Measurements from ENCODE around the gene NOTCH1. TPM values are rescaled to one million over a fixed set of nuclear protein-coding genes. Genes with fewer than 3 reads are reported as not detected.

NOTCH1 gene
- total RNA-seq, 2 experiments from 2014 or later = 70.0 to 79.4 TPM

DNA sequence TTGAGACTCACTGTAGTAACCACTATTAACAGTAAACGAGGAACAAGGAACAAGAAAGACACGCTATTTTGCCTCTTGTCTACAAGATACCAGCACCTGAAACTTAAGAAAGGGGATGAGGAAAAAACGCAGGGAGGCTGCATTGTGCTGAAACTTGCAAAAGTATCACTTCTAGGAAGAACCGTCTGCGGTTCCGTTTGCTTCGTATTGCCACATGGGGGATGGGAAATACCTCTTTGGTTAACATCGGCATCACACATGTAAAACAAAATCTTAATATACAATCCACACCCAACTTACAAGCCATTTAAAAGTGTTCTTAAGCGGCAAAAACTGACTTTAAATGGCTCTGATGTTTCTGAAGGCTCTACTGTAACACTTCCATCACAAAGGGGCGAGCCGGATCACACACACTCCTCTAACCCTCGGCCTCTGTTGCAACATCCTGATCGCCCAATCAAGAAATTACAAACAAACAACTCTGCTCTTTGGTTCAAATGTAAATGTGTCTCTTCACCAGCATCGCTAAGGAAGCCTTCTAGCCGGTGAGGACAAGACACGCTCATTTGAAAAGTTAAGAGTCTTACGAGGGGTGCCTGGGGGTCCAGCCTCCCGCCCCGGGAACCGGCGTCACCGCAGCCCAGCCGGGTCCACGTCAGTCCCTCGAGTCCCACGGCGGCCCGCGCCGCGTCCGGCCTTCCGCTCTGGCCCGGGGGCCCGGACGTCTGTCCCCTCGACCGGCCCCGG lies 63.6 kb downstream of the NOTCH1 start:
- H3K36me3 Mint-ChIP-seq (ENCODE audit: low read depth) = peaks cover 25% of the 10 kb centered on the region
- H3K4me1 Mint-ChIP-seq = peaks cover 35% of the 10 kb centered on the region
- no peaks in the 10 kb centered on the region for H3K27me3 Mint-ChIP-seq
- POLR2A ChIA-PET = no interaction called here
- intact Hi-C loops (cut with DNase I, micrococcal nuclease) = loop anchor here (2.0 to 5.0 kb wide), 8 partner anchors 43 to 1135 kb away; partner anchors contain the start of genes EHMT1 (in 1 of the 2), ENTR1 (in 1 of the 2), INPP5E (in 1 of the 2) and NELFB (in 1 of the 2)
- DNase-seq (peak; percentile 55), ATAC-seq (no peak)
- no peaks in the 10 kb centered on the region for H3K9me3 Mint-ChIP-seq (ENCODE audit: low read depth)
- peak overlapping the region; percentile 96 for H3K27ac Mint-ChIP-seq
- CTCF ChIA-PET = no interaction called here
- peak overlapping the region; percentile 97 for H3K4me3 Mint-ChIP-seq

DNA sequence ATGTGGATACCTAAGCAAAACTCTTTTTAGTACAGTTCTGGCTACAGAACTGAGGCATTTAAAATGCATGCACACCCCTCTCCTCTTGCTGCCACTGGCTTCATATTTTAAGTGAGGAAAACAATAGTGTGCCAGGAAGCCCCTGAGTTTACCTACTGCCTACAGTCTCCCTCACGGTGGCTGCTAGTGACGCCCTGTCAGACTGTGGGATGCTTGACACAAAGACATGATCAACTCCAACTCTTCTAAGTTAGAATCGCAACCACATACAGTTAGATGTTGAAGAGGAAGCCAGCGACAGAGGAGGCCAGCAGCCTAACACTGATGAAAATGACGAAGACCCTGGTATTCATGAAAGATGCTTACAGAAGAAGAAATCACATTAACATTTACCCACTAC lies 64.3 kb downstream of the NOTCH1 start:
- peaks cover 31% of the 10 kb centered on the region for H3K36me3 Mint-ChIP-seq (ENCODE audit: low read depth)
- ATAC-seq (no peak), DNase-seq (no peak)
- ChIA-PET CTCF (no interaction called here), POLR2A (interaction anchor here (0.7 kb wide), 1 partner anchor 147 kb away, joined by 4 read pairs; no protein-coding TSS in a partner anchor)
- H3K4me1 Mint-ChIP-seq = peaks cover 35% of the 10 kb centered on the region
- H3K27me3 Mint-ChIP-seq = no peaks in the 10 kb centered on the region
- peak overlapping the region; percentile 97 for H3K4me3 Mint-ChIP-seq
- intact Hi-C loops (cut with DNase I, micrococcal nuclease) = loop anchor here in 1 of 2 experiments (5.0 kb wide), 2 partner anchors 401 to 1136 kb away; partner anchors contain the start of gene EHMT1
- peak overlapping the region; percentile 96 for H3K27ac Mint-ChIP-seq
- no peaks in the 10 kb centered on the region for H3K9me3 Mint-ChIP-seq (ENCODE audit: low read depth)

DNA sequence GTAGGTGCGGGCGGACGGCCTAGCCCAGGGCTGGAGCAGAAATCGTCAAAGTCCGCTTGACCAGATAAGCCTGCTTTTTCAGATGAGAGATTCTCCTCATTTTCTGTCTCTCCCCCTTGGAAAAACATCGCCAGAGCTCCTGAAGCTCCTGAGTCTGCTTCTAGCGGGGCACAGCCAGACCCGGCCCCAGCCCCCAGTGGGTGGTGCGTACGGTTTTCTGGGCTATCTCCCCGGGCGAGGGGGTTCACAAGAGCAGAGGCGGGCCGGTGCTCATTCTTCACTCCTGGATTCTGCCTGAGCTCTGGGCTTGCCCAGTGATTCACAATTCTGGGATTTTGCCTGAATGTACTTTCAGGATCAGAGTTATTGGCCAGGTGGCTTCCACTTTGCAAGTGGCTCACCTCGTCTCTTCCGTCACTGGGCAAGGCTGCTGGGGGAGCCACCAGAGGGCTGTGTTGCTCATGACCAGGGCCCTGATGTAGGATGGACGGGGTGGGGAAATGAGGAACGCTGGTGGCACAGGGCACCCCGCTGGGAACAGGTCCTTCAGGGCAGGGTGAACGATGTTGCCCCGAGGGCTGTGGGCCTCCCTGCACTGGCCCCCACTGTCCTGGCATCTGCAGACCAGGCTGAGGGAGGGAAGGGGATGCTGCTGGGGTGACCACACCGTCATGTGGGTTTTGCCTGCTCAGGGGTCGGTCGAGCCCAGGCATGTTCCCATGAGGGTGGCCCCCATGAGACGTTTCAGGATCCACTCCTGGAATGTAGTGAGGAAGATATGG lies 69.3 kb downstream of the NOTCH1 start:
- CTCF ChIA-PET = no interaction called here
- H3K4me3 Mint-ChIP-seq = no peak overlapping the region
- H3K9me3 Mint-ChIP-seq (ENCODE audit: low read depth) = no peaks in the 10 kb centered on the region
- peaks cover 43% of the 10 kb centered on the region for H3K36me3 Mint-ChIP-seq (ENCODE audit: low read depth)
- POLR2A ChIA-PET = no interaction called here
- DNase-seq = no peak
- no peak overlapping the region for H3K27ac Mint-ChIP-seq
- ATAC-seq = no peak
- intact Hi-C loops (cut with DNase I, micrococcal nuclease) = no loop called here
- H3K4me1 Mint-ChIP-seq = peaks cover 23% of the 10 kb centered on the region
- no peaks in the 10 kb centered on the region for H3K27me3 Mint-ChIP-seq

DNA sequence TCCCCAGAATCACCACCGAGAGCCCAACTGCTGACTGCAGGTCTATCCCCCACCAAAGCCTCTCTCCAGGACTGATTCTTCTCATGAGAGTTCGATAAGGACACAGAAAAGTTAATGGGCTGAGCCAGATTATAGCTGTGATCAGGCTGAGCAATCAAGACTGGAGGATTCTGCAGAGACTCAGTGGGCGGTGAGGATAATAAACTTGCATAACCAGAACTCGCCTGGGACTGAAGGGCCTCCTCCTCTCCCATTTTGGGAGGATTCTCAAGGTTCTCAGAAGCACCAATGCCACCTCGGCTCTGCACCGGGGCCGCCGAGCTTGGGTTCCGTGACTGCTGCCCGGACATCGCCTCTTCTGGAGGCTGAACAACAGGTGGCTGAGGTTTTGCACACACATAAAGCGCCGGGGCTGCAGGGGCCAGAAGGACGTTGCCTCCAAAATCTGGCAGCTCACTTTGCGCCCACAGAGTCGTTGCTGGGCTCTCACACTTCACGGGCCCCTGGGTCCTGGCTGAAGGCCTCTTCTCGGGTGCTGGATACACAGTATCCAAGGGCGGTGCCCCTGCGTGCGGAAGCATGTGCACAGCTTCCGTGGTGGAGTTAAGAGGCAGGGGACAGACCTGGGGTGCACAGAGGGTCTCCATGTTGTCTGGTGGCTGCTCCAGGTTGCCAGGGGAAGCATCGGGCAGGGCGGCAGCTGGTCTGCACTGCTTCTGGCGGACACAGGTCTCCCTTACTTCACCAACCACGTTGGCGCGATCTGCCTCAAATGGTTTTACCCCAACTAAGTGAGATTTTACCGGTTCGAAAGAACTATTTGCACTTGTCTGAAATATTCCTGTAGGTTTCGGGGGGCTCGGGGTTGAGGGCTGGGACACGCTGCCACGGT lies 70.6 kb downstream of the NOTCH1 start:
- POLR2A ChIA-PET = interaction anchor here (0.6 kb wide), 1 partner anchor 65 kb away, joined by 3 read pairs; the partner anchor contains the start of genes ENTR1 and PMPCA
- Mint-ChIP-seq H3K4me3 (no peak overlapping the region), H3K36me3 (ENCODE audit: low read depth) (peaks cover 44% of the 10 kb centered on the region), H3K27me3 (no peaks in the 10 kb centered on the region), H3K27ac (no peak overlapping the region), H3K4me1 (peaks cover 14% of the 10 kb centered on the region), H3K9me3 (ENCODE audit: low read depth) (no peaks in the 10 kb centered on the region)
- ATAC-seq (no peak), DNase-seq (no peak)
- CTCF ChIA-PET = no interaction called here
- intact Hi-C loops (cut with DNase I, micrococcal nuclease) = no loop called here

GRCh38 chr9:136474021-136474640 lies 71.7 kb downstream of the NOTCH1 start:
- ChIA-PET CTCF (interaction anchor here (1.1 kb wide), 1 partner anchor 31 kb away, joined by 3 read pairs; no protein-coding TSS in a partner anchor), POLR2A (no interaction called here)

GRCh38 chr9:136473354-136473721 lies 72.5 kb downstream of the NOTCH1 start:
- DNase-seq (no peak), ATAC-seq (no peak)
- H3K36me3 Mint-ChIP-seq (ENCODE audit: low read depth) = peaks cover 40% of the 10 kb centered on the region
- H3K9me3 Mint-ChIP-seq (ENCODE audit: low read depth) = no peaks in the 10 kb centered on the region
- no peaks in the 10 kb centered on the region for H3K27me3 Mint-ChIP-seq
- H3K27ac Mint-ChIP-seq = no peak overlapping the region
- intact Hi-C loops (cut with DNase I, micrococcal nuclease) = no loop called here
- ChIA-PET POLR2A (no interaction called here), CTCF (interaction anchor here (1.1 kb wide), 1 partner anchor 31 kb away, joined by 3 read pairs; no protein-coding TSS in a partner anchor)
- H3K4me3 Mint-ChIP-seq = no peak overlapping the region
- H3K4me1 Mint-ChIP-seq = peaks cover under 1% of the 10 kb centered on the region

More at GRCh38 chr9:136474021-136474640, 71.7 kb downstream of the NOTCH1 start:
- H3K27ac Mint-ChIP-seq = no peak overlapping the region
- H3K4me1 Mint-ChIP-seq = peaks cover 7% of the 10 kb centered on the region
- H3K36me3 Mint-ChIP-seq (ENCODE audit: low read depth) = peaks cover 44% of the 10 kb centered on the region
- ATAC-seq = no peak
- H3K27me3 Mint-ChIP-seq = no peaks in the 10 kb centered on the region
- DNase-seq = no peak
- no peak overlapping the region for H3K4me3 Mint-ChIP-seq
- intact Hi-C loops (cut with DNase I, micrococcal nuclease) = no loop called here
- no peaks in the 10 kb centered on the region for H3K9me3 Mint-ChIP-seq (ENCODE audit: low read depth)

- H3K36me3 Mint-ChIP-seq (ENCODE audit: low read depth) = peaks cover 40% of the 10 kb centered on the region
- no peak for DNase-seq
- H3K9me3 Mint-ChIP-seq (ENCODE audit: low read depth) = no peaks in the 10 kb centered on the region
- H3K4me3 Mint-ChIP-seq = no peak overlapping the region
- ATAC-seq = no peak
- H3K27me3 Mint-ChIP-seq = no peaks in the 10 kb centered on the region
- ChIA-PET POLR2A (no interaction called here), CTCF (interaction anchor here (0.8 to 1.1 kb wide), 2 partner anchors 26 to 30 kb away, joined by 3 to 4 read pairs; no protein-coding TSS in a partner anchor)
- no peaks in the 10 kb centered on the region for H3K4me1 Mint-ChIP-seq
- intact Hi-C loops (cut with DNase I, micrococcal nuclease) = no loop called here
- H3K27ac Mint-ChIP-seq = no peak overlapping the region
Measured at GRCh38 chr9:136472640-136473353, 73.1 kb downstream of the NOTCH1 start.

DNA sequence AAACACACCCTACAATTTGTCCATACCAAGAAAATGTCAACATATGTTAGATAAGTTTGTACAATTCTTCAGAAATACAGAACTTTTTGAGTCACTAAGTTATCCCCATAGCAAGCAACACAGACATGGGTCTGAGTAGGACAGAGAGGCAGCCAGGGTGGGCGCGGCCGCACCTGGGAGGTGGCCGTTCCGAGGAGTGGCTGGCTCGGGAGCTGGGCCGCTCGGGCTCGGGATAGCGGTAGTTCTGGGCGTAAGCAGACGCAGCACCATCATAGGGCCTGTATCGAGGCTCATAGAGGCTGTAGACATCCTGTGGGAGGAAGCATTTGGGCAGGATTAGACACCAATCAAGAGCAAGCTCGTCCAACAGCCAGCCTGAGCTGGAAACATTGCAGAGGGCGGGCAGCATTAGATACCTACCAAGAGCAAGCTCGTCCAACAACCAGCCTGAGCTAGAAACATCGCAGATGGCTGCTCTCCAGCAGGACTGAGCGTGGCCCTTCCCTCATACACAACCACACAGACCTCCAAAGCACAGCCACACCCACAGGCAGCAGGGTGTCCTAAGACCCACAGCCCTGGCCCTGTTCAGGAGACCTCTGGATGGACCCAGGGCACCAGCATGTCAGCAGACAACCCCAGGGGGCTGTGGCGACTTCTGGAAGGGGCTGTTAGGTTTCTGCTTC lies 73.9 kb downstream of the NOTCH1 start:
- Mint-ChIP-seq H3K9me3 (ENCODE audit: low read depth) (no peaks in the 10 kb centered on the region), H3K36me3 (ENCODE audit: low read depth) (peaks cover 37% of the 10 kb centered on the region), H3K4me1 (no peaks in the 10 kb centered on the region), H3K27ac (no peak overlapping the region), H3K4me3 (no peak overlapping the region), H3K27me3 (no peaks in the 10 kb centered on the region)
- no peak for DNase-seq
- intact Hi-C loops (cut with DNase I, micrococcal nuclease) = no loop called here
- ATAC-seq = no peak
- ChIA-PET POLR2A (no interaction called here), CTCF (interaction anchor here (0.8 kb wide), 1 partner anchor 25 kb away, joined by 4 read pairs; no protein-coding TSS in a partner anchor)

- CTCF ChIA-PET = no interaction called here
- Mint-ChIP-seq H3K36me3 (ENCODE audit: low read depth) (peaks cover 37% of the 10 kb centered on the region), H3K4me3 (no peak overlapping the region), H3K9me3 (ENCODE audit: low read depth) (no peaks in the 10 kb centered on the region), H3K27ac (no peak overlapping the region), H3K27me3 (no peaks in the 10 kb centered on the region), H3K4me1 (no peaks in the 10 kb centered on the region)
- POLR2A ChIA-PET = no interaction called here
- ATAC-seq (no peak), DNase-seq (no peak)
- intact Hi-C loops (cut with DNase I, micrococcal nuclease) = no loop called here
Measured at GRCh38 chr9:136470792-136471469, 74.9 kb downstream of the NOTCH1 start.

DNA sequence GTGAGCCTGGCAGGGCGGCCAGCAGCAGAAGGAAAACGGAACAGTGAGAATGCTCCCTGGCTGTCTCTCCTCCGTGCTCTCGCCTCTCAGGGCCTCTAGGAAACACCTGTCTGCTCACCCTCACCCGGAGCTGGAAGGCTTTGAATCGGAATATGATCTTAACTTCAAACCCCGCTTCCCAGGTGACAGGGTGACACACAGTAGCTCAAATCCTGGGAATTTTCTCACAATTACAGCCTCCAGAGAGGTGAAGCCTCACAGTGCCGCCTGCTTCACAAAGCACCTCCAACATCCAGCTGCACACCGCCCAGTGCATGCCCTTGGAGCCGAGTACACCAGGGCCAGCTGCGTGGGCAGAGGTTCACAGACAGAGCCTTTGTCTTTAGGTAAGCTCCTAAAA lies 75.5 kb downstream of the NOTCH1 start:
- POLR2A ChIA-PET = no interaction called here
- DNase-seq = no peak
- CTCF ChIA-PET = no interaction called here
- Mint-ChIP-seq H3K4me1 (no peaks in the 10 kb centered on the region), H3K9me3 (ENCODE audit: low read depth) (no peaks in the 10 kb centered on the region), H3K36me3 (ENCODE audit: low read depth) (peaks cover 34% of the 10 kb centered on the region), H3K4me3 (no peak overlapping the region), H3K27me3 (no peaks in the 10 kb centered on the region), H3K27ac (no peak overlapping the region)
- no peak for ATAC-seq
- intact Hi-C loops (cut with DNase I, micrococcal nuclease) = no loop called here

All from activated CD4-positive, alpha-beta T cell treated with anti-CD3 and anti-CD28 coated beads for 36 hours (primary cell).